22Rv1 (cell line): ENCODE measurements around the gene SMIM28.

Experiments used
- H3K27ac ChIP-seq: fragments of 450-650 bp; 2 replicates; pipeline ENCODE4 v1.5.1; 2017
- CTCF ChIP-seq: fragments of 450-650 bp; IDR thresholded peaks from 2 replicates; pipeline ENCODE4 v1.5.1; 2017; ENCODE audit warnings: mild to moderate bottlenecking
- ZFX ChIP-seq: fragments of 450-650 bp; IDR thresholded peaks from 2 replicates; pipeline ENCODE4 v1.6.1; 2017; ENCODE audit warnings: antibody characterized with exemption, borderline replicate concordance

Gene SMIM28

GRCh38 chr6:138400326-138400725, 22.6 kb downstream of the SMIM28 start:
- TF ChIP-seq CTCF (no peak), ZFX (no peak)
- peak overlapping the region; percentile 89 for H3K27ac ChIP-seq

- no peak for TF ChIP-seq ZFX
- no peak for TF ChIP-seq CTCF
- H3K27ac ChIP-seq, result peak overlapping the region; percentile 89
Measured at GRCh38 chr6:138401960-138402837, 24.5 kb downstream of the SMIM28 start.

GRCh38 chr6:138402838-138403187, 25.1 kb downstream of the SMIM28 start:
- TF ChIP-seq CTCF, result no peak
- TF ChIP-seq ZFX, result no peak
- H3K27ac ChIP-seq, result peak overlapping the region; percentile 89

- TF ChIP-seq CTCF, result no peak
- TF ChIP-seq ZFX, result no peak
- peak overlapping the region; percentile 89 for H3K27ac ChIP-seq
Measured at GRCh38 chr6:138403324-138403800, 25.7 kb downstream of the SMIM28 start.

GRCh38 chr6:138403801-138404665, 26.3 kb downstream of the SMIM28 start, which contains the start of gene HEBP2:
TSS of gene HEBP2 (plus strand) at chr6:138404223. CDS start at chr6:138404496, 273 bp downstream.
- TF ChIP-seq ZFX (no peak), CTCF (peak; percentile 89)
- H3K27ac ChIP-seq, result peak within 1 kb of the TSS; percentile 89

GRCh38 chr6:138404666-138405337, 27.1 kb downstream of the SMIM28 start:
- peak overlapping the region; percentile 89 for H3K27ac ChIP-seq
- TF ChIP-seq CTCF (no peak), ZFX (no peak)
